HPDE6-E6E7 (cell line): ENCODE data around the gene ZNF414.
A peak's percentile ranks its signal among the peaks of the same experiment; 100 is the strongest.
"Not testable (repeated sequence)": the region's sequence is repeated elsewhere in the genome, so short reads cannot be mapped to it uniquely, and the experiment has no call there.

Source experiments
- DNase-seq: peaks from one replicate; pipeline ENCODE4 v3.0.0; 2011; ENCODE audit warnings: missing footprints; ENCODE audit errors: extremely low spot score

ZNF414 gene

DNA sequence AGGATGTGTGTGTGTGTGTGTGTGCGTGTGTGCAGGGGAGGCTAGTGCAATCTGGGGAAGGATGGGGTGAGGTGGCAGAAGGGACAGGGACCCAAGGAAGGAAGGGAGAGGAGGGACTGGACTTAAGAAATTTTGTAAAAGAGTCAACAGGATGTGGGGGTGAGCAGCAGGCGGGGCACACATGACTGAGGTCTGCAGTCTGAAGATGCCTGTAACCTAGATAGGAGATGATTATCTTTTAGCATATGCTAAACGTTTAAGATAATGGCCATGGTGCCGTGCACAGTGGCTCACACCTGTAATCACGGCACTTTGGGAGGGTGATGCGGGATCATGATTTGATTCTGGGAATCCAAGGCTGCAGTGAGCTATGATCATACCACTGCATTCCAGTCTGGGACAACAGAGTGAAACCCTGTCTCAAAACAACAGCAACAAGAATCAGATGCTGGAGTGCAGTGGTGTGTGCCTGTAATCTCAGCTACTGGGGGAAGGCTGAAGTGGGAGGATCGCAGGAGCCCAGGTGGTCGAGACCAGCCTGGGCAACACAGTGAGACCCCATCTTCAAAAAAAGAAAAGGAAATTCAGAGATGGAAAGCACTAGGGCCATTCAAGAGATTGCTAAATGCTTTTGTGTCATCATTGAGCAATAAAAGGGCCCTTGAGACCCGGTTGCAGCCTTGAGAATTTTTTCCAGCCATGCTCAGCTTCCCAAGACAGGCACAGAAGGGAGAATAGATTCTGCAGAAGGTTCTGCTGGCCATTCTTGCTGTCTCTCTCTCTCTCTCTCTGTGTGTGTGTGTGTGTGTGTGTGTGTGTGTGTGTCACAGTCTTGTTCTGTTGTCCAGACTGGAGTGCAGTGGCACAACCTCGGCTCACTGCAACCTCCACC is 3.8 kb upstream of the ZNF414 start:
- DNase-seq, result no peak

DNA sequence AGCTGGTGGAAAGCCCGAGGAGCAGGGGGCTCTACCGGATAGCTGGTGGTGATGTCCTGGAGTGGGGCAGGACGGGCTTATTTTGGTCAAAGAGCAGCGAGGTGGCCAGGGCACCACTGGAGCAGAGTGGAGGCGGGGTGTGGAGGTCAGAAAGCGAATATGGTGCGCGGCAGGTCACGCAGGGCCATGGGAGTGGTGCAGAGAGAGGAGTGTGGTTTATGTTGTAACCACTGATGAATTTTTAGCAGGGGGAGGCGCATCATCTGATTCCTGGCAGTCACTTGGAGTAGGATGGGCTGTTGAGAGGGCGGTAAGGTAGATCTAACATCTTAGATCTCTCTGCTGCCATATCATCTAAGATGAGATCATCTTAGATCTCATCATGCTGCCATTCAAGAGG is 1.4 kb upstream of the ZNF414 start:
- no peak for DNase-seq

DNA sequence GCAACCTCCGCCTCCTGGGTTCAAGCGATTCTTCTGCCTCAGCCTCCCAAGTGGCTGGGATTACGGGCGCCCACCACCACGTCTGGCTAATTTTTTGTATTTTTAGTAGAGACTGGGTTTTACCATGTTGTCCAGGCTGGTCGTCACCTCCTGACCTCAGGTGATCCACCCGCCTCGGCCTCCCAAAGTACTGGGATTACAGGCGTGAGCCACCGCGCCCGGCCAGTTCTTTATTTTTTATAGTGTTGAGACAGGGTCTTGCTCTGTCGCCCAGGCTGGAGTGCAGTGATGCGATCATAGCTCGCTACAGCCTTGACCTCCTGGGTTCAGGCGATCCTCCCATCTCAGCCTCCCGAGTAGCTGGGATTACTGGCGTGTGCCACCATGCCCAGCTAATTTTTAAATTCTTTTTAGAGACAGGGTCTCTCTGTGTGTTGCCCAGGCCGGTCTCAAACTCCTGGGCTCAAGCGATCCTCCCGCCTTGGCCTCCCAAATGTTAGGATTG is 590 bp upstream of the ZNF414 start:
- DNase-seq, result not testable (repeated sequence)

DNA sequence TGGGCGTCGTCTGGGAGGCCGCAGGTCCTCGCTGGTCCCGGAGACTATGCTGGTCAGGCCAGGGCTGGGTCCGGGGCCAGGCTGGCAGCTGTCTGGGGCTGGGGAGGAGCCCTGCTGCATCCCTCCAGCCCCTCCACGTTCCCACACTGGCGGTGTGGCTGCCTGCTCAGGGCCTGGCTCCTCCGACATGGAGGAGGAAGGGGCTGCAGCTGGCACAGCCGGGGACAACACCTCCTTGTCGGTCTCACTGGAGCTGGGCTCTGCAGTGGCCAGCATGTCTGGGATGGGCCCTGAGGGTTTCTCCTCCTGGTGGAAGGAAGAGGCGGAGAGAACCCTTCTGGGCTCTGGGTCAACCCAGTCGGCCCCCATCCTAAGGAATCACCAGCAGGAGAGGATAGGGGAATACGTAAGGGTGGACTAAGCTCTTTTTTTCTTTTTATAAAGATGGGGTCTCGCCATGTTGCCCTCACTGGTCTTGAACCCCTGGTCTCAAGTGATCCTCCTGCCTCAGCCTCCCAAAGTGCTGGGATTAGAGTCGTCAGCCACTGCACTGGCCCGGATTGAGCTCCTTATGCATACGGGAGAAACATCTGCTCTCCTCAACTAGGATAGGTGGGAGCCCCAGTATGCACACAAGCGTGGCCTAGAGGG is 806 bp downstream of the ZNF414 start:
- no peak for DNase-seq

DNA sequence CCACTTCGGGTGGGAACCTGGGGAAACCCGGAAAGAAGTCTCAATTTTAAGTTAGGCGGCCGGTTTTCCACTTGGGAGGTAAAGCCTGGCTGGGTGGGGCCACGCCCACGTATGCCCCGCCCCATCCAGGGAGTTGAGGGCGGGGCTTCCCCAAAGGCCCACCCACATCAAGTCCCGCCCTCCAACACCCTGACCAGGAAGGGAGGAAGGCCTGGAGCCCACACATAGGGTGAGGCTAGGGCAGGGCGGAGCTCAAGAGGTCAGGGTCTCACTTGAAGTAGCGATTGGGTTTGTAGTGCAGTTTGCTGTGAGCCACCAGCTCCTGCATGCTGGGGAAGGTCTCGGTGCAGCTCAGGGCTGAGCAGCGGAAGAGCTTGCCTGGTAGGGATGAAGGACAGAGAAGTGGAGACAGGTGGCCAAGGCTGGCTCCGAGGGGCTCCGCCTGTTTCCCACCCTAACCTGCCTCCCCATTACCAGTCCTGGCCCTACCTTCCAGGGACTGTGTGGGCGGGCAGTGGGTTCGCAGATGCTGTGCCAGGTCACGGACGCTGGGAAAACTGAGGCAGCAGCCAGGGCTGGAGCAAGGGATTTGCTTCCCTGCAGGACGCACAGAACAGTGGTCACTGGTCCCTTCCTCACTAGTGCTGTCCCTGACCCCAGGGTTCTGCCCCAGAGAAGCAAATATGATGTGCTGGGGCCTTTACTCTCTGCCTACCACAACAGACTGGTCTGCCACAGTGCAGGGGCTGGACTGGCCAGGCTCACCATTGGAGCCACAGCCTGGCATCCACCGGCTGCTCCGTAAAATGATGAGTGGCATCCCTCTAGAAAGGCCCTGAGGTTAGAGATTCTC is 1.6 kb downstream of the ZNF414 start:
- DNase-seq, result no peak

DNA sequence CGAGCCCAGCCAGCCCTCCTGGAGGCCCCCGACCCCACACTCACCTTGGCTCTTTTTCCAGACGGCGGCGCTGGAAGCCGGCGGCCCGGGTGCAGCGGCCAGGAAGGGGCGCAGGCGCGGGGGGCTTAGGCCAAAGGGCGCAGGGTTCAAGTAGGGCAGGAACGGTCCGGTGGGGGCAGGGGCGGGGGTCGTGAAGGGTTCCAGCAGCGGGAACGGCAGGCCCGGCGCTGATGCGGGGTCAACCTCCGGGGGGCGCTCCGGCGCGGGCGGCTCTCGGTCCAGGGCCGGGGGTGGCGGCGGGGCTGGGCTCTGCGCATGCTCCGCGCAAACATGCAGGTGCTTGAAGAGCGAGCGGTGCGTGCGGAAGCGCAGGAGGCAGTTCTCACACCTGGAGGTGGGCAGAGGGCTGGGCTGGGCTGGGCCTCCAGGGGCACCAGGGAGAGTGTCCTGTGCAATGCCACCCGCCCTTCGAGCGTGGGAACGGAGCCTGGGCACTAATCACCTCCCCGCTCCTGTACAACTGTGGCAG is 2.3 kb downstream of the ZNF414 start:
- DNase-seq, result no peak

DNA sequence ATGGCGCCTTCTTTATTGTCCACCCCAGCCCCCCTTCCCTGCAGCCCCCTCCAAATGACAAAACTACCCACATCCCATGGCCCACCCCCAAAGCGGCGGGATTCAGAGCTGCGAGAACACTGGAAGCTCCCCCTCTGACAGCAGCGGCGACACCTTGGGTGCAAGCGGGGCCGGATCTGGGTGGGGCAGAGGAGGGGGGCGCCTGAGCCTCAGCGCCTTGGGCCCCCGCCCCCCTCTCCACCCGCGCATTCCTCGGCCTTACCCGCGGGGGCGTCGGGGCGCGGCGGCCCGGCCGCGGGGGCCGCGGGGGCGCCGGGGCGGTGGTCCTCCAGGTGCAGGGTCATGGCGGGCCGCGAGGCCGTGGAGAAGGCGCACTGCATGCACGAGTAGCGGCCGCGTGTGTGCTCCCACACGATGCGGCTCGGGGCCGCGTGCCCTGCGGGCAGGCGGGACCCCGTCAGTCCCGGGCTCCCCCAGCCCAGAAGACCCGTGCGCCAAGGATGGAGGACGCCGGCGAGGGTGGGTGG is 3.3 kb downstream of the ZNF414 start:
- no peak for DNase-seq

DNA sequence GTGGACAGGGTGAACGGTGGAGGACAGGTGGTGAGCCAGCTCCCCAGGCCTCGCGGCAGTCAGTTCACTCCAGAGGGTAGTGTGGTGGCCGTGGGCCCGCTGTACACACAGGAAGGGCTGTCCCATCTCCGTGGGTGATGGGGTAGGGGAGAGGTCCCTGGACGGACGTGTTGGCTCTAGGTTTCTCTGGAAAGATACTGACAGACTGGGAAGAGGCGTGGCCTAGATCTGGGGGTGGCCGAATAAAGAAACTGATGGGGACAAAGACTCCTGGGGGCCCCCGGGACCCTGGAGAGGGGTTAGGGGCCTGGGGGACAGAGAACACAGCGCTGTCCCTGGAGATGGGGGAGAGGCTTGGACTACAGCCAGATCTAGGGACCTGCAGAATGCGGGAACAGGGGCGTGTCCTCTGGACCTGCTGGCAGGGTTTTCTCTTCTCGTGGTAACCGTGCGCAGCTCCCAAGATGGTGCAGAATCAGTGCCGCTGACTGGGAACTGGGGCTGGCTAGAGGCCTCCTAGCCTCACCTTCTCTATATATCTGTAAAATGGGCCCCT is 7.5 kb downstream of the ZNF414 start:
- DNase-seq, result no peak

DNA sequence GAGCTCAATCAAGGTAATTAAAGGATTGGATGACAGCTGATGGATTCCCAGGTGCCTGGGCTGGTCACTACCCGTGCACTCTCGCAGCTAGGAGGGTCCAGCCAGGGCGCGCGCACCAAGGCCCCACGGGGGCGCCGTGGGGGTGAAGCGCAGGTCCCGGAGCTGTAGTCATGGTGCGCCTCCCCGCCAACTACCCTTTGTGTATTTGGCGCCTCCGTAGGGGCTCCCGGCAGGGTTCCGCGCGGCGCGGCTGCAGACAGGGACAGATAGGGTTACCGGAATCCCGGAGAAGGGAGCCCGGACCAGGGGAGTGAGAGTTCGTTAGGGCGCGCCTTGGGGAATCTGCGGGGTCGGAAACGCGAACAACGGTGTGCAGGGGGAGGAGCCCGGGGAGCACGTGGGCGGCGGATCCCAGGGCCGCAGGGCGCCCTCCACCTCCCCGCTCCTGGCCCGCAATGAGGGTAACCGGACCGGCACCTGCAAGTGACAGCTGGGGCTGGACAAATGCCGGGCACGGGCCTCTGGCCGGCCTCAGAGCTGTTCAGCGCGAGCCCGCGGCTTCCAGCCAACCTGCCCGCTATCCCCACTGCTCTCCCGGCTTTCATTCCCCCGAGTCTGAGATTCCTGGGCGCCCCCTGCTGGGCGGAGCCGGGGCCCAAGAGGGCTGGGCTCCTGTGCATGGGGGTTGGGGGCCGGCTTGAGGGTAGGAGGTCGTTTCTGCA is 8.1 kb downstream of the ZNF414 start:
- peak; percentile 58 for DNase-seq

DNA sequence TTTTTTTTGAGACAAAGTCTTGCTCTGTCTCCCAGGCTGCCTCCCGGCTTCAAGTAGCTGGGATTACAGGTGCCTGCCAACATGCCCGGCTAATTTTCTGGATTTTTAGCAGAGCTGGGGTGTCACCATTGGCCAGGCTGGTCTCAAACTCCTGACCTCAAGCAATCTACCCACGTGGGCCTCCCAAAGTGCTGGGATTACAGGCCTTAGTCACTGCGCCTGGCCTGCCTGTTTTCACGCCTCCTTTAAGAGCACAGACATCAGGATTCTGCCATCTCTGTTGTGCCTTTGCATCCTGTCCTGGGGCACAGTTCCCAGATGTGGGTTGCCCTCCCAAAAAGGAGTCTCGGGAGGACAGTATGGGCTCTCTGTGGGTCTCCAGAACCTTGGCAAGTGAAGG is 9.0 kb downstream of the ZNF414 start:
- DNase-seq, result no peak

DNA sequence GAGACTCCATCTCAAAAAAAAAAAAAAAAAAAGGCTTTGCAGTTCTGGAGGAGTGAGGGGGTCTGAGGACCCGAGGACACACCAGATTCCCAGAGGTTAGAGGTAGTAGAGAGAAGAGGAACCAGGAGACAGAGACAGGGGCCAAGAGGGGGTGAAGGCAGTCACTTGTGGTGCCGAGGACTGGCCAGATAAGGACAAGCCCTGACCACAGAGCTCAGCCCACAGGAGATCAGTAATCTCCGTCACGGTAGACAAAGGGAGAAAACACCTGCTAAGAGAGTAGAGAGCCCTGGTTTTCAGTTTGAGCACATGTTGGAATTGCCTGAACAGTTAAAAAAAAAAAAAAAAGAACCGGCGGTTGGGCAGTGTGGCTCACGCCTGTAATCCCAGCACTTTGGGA is 9.8 kb downstream of the ZNF414 start:
- no peak for DNase-seq

DNA sequence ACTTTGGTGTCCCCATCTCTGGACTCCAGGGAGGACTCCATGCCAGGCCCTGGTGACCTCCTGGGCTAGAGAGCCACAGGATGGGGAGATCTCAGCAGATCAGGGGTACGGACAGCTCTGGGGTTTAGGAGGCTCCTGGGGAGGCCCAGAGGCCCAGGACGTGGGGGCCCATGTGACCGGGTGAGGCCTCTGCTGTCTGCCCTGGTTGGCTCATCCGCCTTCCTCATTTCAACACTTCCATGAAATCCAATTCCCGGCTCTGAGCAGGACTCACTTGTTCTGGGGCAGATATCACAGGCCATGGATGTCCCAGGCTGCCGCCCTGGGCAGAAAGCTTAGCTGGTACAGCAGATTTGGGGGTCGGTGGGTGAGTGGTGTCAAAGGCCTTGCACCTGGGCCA is 10.5 kb downstream of the ZNF414 start:
- no peak for DNase-seq

DNA sequence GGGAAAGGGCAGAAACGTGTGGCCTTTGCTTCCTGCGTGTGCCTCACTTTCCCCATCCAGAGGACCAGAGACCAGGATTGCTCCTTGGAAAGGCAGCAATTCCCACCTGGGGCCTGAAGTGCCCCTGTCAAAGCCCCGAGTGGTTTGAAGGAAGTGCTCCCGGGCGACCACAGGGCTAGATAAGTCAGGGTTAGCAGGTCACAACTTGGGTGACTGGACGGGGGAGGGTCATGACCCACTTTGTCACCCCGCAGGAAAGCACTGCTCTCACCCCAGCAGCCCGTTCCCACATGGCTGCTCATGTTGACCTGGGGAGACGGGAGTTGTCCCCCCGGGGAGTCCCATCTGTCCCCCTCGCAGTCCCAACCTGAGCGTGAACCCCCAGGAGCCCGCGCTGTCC is 12.0 kb downstream of the ZNF414 start:
- DNase-seq, result no peak

DNA sequence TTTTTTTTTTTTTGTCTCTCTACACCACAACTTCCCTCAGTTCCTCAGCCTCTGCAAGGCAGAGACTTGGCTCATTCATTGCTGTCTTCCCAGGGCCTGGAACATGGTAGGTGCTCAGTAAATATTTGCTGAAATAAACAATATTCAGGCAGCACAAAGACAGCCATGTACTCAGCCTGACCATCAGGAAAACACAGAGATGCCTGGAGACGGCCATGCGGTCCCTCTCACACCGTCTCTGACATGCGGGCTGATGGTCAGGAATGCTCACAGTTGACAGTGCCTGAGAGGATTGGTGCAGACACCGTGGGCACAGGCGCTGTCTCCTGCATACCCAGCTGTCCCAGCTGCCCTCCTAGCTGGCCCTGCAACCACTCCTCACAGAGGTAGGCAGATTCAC is 12.5 kb downstream of the ZNF414 start:
- no peak for DNase-seq

DNA sequence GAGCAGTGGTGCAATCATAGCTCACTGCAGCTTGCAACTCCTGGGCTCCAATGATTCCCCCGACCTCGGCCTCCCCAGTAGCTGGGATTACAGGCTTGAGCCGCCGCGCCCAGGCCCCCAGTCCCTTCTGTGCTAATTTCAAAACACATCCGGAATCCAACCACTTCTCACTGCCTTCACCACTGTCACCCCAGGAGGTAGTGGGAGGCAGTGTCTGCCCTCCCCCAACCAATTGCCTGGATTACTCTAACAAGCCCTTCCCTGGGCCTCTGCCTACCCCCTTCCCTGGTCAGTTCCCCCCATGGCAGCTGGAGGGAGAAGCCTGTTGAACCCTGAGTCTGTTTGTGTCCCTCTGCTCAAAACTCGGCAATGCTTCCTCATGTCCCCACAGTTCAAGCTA is 13.8 kb downstream of the ZNF414 start:
- no peak for DNase-seq

DNA sequence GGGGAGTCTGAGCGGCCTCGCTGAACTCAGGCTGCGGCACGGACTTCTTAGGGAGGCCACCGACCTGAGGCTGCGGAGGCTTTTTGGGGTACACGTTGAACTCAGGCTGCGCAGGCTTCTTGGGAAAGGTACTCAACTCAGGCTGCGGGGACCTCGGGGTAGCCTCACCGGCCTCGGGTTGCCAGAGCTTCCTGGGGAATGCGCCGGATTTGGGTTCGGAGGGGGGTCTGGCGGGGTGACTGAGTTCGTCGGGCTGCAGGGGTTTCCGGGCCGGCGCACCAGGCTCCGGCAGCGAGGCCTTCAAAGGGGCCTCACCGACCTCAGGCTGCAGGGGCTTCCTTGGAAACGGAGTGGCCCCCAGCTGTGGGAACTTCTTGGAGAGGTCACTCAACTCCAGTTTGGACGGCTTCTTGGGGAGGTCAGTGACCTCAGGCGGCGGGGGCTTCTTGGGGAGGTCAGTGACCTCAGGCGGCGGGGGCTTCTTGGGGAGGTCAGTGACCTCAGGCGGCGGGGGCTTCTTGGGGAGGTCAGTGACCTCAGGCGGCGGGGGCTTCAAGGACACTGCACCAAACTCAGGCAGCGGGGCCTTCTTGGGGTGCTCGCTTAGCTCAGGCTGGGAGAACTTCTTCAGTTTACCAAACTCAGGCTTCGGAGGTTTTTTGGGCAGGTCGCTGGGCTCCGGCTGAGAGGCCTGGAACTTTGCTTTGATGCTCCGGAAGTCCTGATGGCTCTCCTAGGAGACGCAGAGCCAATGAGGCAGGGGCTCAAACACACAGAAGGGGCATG is 14.7 kb downstream of the ZNF414 start:
- DNase-seq, result no peak

DNA sequence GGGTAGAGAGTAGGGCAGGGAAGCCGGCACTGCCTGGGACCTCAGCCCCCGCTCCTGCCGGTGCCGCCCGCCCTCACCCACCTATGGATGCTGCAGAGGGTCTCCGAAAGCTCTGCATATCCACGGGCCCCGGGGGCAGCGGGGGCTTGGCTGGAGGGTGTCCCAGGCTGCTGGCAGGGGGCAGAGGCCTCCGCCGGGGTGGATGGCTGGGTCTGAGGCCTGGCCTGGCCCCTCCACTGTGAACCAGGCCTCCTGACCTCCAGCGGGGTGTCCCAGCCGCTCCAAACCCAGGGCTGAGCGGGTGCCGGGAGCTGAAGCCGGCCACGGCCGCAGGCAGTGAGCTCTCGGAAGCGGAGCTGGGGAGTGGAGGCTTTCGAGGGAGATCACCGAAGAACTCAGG is 15.7 kb downstream of the ZNF414 start:
- no peak for DNase-seq

DNA sequence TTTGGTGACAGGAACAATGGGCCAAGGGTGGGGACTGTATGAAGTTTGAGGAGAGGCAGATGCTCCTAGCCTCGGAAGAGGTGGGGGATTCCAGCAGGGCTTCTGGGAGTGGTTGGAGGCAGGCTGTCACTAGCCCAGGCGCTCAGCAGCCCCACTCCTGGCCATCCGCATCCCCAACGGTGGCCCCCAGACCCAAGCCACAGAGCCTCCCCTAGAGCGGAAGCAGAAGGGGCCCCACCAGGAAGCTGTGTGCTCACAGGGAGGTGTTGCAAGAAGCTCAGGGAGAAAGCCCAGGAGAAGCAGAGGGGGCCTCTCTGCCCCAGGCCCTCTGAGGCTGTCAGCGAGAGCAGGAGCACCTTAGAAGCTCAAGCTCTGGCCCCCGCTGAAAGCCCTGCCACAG is 19.8 kb downstream of the ZNF414 start:
- DNase-seq, result no peak

DNA sequence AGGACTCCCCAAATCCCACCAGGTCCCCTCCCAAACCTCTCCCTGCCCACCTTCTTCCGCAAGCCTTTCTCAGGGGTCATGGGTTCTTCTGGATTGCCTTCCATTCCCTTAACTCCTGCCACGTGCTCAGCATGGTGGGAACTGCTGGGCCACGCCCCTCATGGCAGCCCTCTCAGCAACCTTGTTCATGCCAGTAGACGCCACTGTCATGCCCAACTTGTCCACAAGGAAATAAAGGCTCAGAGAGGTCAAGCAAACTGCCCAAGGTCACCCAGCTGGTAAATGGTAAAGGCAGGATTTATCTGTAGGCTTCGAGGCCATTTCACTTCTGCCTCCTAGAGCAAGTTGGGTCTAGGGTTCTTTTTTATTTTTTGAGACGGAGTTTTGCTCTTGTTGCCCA is 22.4 kb downstream of the ZNF414 start:
- no peak for DNase-seq

DNA sequence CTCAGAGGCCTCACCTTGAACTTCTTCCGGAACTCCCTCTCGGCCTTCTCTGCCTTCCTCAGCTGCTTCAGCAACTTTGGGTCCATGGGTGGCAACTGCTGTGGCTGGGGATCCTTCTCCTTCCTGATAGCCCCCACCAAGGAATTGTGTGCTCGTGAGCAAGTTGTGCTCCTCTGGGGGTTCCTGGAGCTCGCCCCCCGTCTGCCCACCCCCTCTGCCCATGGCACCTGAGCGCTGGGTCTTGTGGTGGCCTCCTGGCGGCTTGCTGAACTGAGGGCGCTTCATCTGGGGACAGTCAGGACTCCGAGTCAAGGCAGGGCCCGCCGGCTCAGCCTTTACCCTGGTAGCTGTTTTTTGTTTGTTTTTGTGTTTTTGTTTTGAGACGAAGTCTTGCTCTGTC is 23.1 kb downstream of the ZNF414 start:
- DNase-seq, result no peak
